PFSK-1 (cell line): Measurements from ENCODE around the gene HDGFL2.

Experiments used
- FOXP2 ChIP-seq: optimal IDR thresholded peaks from 2 replicates; pipeline ENCODE3; 2011; ENCODE audit warnings: borderline replicate concordance, control low read depth, inconsistent platforms; ENCODE audit not compliant: insufficient read depth; ENCODE audit errors: extremely low read length, extremely low read depth
- POLR2AphosphoS5 ChIP-seq: IDR thresholded peaks from 2 replicates; pipeline ENCODE4 v1.6.1; 2012; ENCODE audit warnings: low read depth, mild to moderate bottlenecking, control low read depth, low read length, moderate library complexity
- REST ChIP-seq, 2 experiments: IDR thresholded peaks; 2 replicates each; pipeline versions ENCODE4 v1.6.1 to v1.8.0; 2011 to 2012; ENCODE audit warnings: low read depth in 2 of 2, low read length in 2 of 2, control low read depth in 1 of 2, inconsistent platforms in 1 of 2, mild to moderate bottlenecking in 1 of 2, moderate library complexity in 1 of 2; ENCODE audit not compliant: insufficient read depth in 1 of 2
- SIN3A ChIP-seq: IDR thresholded peaks from 2 replicates; pipeline ENCODE4 v1.6.1; 2012; ENCODE audit warnings: mild to moderate bottlenecking, low read length, moderate library complexity, borderline replicate concordance; ENCODE audit not compliant: insufficient read depth
- TAF1 ChIP-seq: IDR thresholded peaks from 2 replicates; pipeline ENCODE4 v1.6.1; 2012; ENCODE audit warnings: low read length, control low read depth, borderline replicate concordance; ENCODE audit not compliant: insufficient read depth

The HDGFL2 gene

GRCh38 chr19:4473763-4474513 lies 1.8 kb downstream of the HDGFL2 start:
- no peak for TF ChIP-seq REST (IDR thresholded peaks at IDR 0.05; ENCODE audit: insufficient read depth in 1 of 2, low read depth in 2 of 2, low read length in 2 of 2)
- 0 out of 2 replicates have a peak, but pooled peaks have one; percentile 27 for TF ChIP-seq POLR2AphosphoS5
- no peak for TF ChIP-seq FOXP2

GRCh38 chr19:4474514-4475022 lies 2.5 kb downstream of the HDGFL2 start:
- TF ChIP-seq REST (IDR thresholded peaks at IDR 0.05; ENCODE audit: insufficient read depth in 1 of 2, low read depth in 2 of 2, low read length in 2 of 2) (no peak), POLR2AphosphoS5 (peak; percentile 38; the same call in 1 of the 2 replicates)

- TF ChIP-seq SIN3A (no peak), FOXP2 (no peak), REST (IDR thresholded peaks at IDR 0.05; ENCODE audit: insufficient read depth in 1 of 2, low read depth in 2 of 2, low read length in 2 of 2) (no peak), POLR2AphosphoS5 (no peak), TAF1 (no peak)
Observed at GRCh38 chr19:4477034-4477801, 5.1 kb downstream of the HDGFL2 start.

- no peak for TF ChIP-seq SIN3A
- no peak for TF ChIP-seq TAF1
- no peak for TF ChIP-seq POLR2AphosphoS5
- TF ChIP-seq FOXP2, result no peak
- no peak for TF ChIP-seq REST (IDR thresholded peaks at IDR 0.05; ENCODE audit: insufficient read depth in 1 of 2, low read depth in 2 of 2, low read length in 2 of 2)
Observed at GRCh38 chr19:4482721-4483364, 10.7 kb downstream of the HDGFL2 start.

GRCh38 chr19:4483385-4483784 lies 11.3 kb downstream of the HDGFL2 start:
- TF ChIP-seq REST (IDR thresholded peaks at IDR 0.05; ENCODE audit: insufficient read depth in 1 of 2, low read depth in 2 of 2, low read length in 2 of 2), result no peak
- no peak for TF ChIP-seq TAF1
- no peak for TF ChIP-seq POLR2AphosphoS5
- TF ChIP-seq FOXP2, result no peak
- no peak for TF ChIP-seq SIN3A
